Hindlimb muscle (tissue), 1 donor: ENCODE results near the gene TBATA. TPM values are rescaled to one million over a fixed set of nuclear protein-coding genes. Genes with fewer than 3 reads are reported as not detected.

Experiments used
- DNase-seq: peaks from one replicate; pipeline ENCODE4 v3.0.0-alpha.2; 2013
- polyA plus RNA-seq: library from polyadenylated mRNA; unstranded; fragments of 120-200 nt; gene quantifications from one replicate; pipeline ENCODE4 v1.2.1, GENCODE V29; 2013; ENCODE audit not compliant: insufficient read length

Gene TBATA
- polyA plus RNA-seq, 1 donor = 0.12 TPM

DNA sequence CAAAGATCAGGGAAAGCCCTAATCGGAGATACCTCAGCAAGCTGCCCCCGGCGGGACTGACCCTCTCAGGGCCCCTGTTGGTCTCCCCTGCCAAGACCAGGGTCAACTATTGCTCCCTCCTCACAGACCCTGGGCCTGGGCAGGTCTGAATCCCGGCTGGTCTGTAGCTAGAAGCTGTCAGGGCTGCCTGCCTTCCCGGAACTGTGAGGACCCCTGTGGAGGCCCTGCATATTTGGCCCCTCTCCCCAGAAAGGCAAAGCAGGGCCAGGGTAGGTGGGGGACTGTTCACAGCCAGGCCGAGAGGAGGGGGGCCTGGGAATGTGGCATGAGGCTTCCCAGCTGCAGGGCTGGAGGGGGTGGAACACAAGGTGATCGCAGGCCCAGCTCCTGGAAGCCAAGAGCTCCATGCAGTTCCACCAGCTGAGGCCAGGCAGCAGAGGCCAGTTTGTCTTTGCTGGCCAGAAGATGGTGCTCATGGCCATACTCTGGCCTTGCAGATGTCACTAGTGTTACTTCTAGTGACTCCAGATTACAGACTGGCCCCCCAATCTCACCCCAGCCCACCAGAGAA is 24.1 kb downstream of the TBATA start:
- peak; percentile 33 for DNase-seq

DNA sequence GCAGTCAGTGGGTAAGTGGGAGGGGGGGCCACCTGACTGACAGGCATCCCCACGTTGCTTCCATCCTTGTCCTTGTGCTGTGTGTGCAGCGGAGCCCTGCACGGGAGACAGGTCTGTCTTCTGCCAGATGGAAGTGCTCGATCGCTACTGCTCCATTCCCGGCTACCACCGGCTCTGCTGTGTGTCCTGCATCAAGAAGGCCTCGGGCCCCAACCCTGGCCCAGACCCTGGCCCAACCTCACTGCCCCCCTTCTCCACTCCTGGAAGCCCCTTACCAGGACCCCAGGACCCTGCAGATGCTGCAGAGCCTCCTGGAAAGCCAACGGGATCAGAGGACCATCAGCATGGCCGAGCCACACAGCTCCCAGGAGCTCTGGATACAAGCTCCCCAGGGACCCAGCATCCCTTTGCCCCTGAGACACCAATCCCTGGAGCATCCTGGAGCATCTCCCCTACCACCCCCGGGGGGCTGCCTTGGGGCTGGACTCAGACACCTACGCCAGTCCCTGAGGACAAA is 24.8 kb downstream of the TBATA start:
- DNase-seq = no peak

DNA sequence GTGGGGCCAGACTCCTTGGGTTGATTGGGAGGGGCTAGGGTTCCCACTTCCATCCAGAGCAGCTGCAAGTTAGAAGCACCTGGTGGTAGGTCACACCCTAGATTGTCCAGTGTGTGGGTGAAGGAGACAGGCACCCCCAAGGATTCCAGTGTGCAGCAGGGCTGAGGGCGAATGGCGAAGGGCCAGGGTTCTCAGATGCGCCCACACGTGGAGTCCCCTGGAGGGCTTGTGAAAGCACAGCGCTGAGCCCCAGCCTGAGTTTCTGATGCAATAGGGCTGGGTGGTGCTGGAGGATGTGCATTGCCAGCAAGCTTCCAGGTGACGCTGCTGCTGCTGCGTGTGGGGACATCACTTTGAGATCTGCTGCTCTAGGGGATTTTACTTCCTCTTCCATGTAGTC is 25.4 kb downstream of the TBATA start:
- no peak for DNase-seq

DNA sequence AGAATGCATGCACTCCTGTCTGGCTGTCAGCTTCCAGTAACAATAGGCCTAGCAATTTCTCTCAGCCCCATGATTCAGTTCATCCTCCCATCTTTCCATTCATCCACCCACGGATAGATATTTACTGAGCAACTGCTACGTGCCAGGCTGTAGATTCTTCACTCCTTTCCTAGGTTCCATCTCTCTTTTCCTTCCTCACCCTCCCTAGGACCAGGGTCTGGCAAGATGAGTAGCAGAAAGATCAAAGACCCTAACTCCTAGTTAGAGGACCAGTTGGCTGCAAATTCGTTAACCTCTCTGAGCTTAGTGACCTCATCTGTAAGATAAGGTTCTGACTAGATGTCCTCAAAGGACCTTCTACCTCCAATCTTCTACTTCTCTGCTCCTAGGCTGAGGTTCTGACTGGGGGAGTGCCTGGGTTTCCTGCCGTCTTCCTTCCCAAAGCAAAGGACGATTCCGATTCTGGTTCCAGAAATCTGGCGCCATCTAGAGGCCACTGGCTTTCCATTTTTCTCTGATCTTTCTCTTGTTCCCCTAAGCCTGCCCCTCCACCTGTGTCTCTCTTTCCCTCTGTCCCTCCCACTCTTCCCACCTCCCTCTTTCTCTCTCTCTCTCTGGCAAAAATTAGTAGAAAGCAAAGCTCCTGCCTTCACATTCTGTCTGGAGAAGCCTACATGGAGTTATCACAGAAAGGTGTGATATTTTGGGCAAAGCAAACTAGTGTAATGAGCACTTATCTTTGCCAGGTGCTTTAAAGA is 26.2 kb downstream of the TBATA start:
- DNase-seq = peak; percentile 79

DNA sequence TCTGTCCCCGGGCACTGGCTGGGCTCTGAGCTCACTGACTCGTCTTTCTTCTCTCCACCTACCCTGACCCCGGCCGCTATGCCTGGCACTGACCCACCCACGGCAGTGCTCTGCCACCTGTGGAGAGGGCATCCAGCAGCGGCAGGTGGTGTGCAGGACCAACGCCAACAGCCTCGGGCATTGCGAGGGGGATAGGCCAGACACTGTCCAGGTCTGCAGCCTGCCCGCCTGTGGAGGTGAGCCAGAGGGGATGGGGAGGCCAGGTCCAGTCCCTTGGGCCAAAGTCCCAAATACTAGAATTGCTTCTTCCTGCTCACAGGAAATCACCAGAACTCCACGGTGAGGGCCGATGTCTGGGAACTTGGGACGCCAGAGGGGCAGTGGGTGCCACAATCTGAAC is 27.3 kb downstream of the TBATA start:
- no peak for DNase-seq

DNA sequence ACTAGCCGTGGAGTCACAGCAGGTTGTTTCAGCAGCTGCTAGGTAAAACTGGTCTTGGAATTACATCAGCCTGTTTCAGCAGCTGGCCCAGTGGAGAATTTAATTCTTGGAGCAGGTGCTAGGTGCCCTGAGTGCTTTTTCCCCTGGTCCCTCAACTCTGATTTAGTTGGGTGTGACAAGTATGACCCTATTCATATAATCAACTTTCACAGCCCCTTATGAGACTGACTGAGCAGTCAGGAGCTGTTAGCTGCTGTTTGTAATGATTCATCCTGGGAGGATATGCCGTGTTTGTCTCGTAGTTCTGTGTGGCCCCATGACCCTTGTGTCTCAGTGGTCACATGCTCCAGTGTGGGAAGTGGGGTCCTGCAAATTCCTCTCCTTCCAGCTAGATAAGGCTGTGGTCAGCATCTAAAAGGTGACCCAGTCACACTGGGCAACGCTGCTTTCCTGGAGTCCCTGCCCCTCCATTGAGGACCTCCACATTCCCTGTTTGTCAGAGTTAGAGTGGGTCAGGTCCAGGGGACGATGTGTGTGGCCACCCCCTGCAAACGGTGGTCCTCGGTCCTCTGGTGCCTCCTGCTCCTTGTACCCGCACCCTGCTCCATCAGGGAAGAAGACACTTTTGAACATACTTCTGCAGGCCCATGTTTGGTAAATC is 28.3 kb downstream of the TBATA start:
- no peak for DNase-seq

DNA sequence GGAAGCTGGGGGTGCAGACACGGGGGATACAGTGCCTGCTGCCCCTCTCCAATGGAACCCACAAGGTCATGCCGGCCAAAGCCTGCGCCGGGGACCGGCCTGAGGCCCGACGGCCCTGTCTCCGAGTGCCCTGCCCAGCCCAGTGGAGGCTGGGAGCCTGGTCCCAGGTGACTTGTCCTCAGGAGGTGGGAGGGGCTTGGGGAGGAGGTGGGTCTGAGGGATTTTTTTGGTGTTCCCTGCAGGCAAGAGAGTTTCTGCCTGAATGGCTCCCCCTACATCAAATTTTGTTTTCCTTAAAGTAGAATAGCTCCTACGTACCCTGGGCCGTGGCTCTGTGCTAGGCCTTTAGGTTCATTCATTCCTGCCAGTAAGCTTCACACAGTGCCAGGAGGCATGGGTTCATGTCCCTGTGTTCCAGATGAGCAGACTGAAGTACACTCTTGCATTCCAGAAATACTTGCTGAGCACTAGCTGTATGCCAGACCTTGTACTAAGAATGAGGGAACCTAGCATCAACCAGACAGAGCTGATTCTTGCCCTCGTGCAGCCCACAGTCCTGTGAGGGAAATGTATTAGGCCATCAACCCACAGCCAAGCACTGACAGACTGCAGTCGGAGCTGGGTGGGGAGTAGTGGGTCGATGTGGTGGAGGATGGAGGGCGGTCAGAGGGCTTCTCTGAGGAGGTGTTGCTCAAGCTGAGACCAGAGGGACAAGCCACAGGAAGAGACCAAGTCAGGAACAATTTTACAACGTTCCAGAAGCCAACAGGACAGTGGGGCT is 31.1 kb downstream of the TBATA start:
- DNase-seq = no peak

DNA sequence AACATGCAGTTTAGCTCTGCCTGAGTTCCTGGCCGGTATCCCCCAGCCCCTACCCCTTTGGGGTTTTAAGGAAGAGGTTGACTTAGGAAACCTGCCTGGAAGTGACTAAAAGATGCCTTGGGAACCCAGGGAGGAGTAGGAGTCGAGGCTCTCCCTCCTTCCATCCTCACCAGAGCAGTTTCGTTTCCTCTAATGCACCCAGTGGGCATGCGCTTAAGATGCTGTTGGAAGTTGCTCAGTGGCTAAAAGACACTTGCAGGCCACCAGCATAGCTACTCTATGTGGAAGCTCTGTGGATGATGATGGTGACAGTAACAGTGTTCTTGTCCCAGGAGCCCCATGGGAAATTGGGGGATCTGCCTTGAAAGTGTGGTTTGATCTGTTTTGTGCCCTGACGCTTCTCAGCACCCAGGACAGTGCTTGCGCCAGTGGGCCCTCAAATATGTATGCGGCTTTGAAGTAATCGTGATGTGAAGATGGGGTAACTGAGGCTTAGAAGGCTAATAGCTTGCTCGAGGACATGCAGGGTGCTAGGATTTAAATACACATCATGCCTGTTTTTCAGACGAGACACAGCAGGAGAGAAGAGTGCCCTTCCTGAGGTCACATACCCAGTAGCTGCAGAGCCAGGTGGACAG is 32.0 kb downstream of the TBATA start:
- no peak for DNase-seq

DNA sequence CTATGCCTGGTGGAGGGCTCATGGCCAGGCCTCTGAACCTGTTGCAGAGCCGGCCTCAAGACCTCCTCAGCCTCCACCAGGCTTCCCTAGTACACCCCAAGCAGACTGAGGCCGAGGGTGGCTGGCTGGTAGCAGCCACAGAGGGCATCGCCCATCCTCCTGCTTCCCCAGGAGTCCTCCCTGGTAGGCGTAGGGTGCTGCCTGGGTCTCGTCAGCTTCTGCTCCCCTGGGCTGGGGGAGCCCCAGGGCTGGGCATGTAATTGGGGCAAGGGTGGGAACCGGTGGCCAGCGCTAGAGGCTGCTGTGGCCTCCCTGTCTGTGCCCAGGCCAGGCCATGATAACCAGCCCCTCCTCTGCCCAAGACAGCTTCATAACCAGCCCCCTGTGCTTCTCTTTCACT is 32.6 kb downstream of the TBATA start:
- no peak for DNase-seq

DNA sequence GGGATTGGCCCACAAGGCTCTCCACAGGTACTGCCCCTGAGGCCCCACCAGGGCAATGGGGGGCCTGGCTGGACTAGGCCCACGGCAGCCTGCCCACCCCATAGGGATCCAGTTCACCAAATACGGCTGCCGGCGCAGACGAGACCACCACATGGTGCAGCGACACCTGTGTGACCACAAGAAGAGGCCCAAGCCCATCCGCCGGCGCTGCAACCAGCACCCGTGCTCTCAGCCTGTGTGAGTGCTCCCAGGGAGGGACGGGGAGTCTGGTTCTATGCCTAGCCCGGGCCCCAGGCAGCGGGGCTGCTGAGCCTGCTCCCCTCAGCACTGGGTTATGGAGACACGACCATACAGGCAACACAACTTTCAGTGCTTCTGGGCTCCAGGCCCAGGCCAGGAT is 33.2 kb downstream of the TBATA start:
- DNase-seq = no peak

DNA sequence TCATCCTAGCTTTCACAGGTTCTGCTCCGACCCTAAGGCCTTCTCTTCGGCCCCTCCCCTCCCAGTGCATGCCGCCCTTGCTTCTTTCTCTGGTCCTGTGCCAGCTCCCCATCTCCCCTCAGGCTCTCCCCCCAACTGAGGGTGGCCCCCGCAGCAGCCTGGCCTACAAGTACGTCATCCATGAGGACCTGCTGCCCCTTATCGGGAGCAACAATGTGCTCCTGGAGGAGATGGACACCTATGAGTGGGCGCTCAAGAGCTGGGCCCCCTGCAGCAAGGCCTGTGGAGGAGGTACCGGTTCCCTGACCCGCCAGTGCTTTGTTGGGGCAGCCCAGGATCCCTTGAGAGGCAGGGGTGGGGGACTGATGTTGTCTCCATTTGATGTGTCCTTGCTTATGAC is 33.8 kb downstream of the TBATA start:
- DNase-seq = no peak

DNA sequence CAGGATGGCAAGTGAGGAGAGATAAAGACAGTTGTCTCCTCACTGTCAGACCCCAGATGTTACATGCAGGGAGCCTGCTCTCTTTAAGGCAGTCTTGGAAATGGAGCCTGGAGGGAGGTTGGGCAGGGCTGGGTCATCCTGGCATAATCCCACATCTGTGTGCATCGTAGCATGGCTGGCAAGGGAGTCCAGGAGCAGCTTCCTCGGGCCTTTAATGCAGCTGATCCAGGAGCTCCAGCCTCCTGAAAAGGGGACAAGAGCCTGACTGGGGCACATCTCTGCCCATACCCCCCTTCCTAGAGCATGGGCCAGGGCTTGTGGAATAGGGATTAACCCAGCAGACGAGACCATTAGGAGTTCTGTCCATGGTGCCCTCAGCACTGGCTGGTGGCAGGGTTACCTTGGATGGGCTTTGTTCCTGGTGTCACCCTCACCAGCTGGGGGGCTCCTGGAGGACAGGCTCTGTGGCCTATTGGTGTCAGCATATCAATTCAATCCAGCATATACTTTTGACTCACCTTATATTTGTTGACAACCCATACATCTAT is 34.9 kb downstream of the TBATA start:
- DNase-seq = no peak

DNA sequence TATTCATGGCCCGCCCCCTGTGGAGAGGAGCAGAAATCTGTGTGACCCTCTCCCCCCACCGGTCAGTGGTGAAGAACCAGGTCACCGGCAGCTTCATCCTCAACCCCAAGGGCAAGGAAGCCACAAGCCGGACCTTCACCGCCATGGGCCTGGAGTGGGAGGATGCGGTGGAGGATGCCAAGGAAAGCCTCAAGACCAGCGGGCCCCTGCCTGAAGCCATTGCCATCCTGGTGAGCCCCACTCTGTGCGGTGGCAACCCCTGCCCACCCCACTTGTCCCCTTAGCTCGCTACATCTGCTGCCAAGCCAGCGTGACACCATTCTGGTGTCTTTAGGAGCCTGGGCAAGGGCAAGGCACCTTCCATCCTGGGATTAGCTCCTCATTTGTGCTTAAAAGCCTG is 35.4 kb downstream of the TBATA start:
- no peak for DNase-seq

DNA sequence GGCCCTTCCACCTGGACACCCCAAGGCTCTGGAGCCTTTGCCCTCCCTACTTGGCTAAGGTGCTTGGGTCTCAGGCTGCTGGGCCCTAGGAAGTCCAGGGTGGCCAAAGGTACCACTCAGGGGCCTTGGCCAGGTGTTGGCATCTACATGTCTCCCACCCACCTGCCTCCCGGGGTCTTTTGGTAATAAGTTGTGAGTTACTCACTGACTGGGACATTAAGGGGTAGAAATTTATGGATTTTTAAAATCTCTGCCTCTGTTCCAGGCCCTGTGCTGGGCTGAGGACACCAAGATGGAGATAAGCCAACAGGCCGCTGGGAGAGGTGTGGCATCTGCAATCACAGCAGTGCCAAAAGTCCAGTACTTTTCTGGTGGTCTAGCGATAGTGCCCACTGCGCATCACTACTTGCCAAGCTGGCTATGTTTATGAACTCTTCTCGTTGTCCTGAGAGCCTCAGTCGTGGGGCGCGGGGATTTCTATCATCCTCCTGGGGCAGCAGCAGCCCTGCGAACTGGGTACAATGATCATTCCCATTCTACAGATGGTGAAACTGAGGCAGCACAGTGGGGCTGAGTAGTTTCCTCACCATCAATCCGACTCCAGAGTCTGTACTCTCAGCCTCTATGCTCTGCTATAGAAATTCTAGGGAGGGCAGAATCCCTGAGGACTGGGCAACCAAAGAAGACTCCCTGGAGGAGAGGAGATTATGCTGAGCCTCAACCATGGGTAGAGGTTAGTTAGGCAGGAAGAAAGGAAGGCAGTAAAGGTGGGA is 36.2 kb downstream of the TBATA start:
- DNase-seq = no peak

DNA sequence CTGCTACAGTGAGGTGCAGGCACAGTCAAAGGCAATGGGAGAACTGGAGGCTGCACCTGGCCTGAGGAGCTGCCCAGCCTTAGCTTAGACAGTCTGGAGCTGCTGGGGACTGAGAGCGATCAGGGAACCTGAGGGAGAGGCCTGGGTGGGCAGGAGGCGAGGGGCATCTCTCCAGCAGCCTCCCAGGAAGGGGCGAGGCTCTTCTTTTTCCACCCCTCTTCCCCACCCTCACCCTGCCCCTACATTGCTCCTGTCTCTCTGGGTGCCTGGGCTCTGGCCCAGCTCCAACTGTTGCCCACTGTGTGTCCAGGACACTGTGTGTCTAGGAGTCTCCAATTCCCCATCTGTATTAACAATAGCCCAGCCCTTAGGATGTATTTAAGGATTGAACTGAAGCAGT is 36.9 kb downstream of the TBATA start:
- no peak for DNase-seq

DNA sequence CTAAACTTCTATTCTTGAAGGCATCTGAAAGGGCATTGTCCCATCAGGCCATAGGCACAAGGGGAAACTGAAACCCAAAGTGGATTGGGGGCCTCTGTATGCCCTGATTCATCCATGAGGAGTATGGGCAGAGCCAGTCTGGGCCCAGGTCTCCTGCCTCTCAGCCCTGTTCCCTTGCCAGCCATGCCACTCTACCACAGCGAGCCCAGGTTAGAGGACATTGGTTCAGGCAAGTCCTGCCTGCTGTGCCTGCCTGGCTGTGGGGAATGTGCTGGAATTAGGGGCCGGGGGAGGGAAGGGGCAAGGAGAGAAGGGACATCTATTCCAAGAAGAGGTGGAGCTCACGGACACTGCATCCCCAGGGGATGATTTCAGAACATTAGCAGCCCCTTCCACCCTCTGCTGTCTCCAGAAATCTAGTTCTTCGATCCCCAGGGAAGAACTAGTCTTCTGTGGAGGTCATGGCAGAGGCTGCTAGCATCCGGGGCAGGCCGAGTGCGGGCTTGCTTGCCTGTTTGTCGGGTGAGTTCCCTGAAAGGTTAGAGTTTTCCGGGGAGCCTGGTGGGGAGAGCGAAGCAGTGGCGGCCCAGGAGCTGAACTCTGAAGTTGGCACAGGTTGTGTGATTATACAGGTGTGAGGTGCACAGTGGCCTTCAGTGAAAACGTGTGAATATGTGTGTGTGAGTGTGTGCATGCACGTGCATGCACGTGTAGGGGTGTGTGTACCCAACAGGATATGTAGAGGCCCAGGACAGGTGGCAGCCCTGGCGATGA is 37.8 kb downstream of the TBATA start:
- no peak for DNase-seq

DNA sequence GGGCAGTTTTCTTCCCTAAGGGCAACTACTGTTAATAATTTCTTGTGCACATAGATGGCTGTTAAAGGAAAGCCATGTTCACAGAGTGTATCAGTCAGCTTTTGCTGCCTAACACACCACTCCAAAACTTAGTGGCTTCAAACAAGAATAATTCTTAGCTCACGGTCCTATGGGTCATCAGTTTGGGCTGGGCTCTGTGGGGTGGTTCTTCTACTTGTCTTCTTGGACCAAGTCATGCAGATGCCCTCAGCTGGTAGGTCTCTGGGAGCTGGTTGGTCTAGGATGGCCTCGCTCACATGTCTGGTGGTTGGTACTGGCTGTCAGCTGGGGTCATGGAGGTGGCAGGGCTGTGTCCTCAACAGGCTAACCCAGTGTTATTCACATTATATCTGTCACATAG is 39.6 kb downstream of the TBATA start:
- DNase-seq = no peak

DNA sequence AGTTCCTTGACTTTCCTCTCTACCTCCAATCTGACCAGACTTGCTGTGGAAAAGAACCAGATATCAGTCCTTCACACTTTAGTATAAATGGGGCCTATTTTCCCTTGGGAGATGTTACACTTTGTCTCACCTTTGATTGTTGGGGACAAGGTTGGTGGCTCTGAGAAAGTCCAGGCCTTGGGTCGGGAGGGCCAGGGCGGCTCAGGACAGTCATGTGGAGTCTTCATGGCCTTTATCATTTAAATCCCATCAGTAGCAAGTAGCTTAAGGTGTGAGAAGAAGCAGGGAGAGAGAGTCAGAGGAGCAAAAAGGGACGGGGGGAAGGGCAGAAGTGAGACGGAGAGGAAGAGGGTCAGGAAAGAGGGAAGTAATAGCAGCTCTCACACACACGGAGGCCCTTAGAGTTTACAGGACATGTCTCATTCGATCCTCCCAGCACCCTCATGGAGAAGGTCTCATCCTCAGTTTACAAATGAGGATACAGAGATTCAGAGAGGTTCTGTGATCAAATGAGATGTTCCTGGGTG is 40.5 kb downstream of the TBATA start:
- no peak for DNase-seq

DNA sequence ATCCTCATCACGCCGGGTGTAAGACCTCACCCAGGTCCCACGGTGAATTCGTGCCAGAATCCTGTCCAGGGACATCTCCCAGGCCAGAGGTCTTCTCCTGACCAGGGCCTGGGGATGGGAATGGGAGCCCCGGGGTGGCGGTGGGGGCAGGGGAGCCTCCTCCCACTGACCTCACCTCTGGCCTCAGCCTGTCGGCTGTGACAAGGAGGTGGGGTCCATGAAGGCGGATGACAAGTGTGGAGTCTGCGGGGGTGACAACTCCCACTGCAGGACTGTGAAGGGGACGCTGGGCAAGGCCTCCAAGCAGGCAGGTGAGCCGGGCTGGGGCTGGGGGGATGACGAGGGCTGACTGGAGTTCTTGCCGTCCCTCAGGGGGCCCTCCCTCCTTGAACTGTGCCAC is 41.3 kb downstream of the TBATA start:
- no peak for DNase-seq

DNA sequence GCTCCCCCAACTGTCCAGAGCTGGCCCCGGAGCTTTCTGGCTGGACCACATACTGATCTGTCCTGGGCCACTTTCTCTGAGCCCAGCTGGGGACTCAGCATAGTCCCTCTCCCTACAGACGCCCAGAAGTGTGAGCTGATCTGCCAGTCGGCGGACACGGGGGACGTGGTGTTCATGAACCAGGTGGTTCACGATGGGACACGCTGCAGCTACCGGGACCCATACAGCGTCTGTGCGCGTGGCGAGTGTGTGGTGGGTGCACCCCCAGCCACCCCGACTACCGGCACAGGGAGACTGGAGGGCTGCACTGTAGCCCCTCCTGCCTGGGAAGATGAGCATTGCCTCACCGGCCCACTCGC is 41.8 kb downstream of the TBATA start:
- DNase-seq = no peak
